Measurements from ENCODE around the gene DHRS1.
"Not testable (repeated sequence)": the region's sequence is repeated elsewhere in the genome, so short reads cannot be mapped to it uniquely, and the experiment has no call there.

Gene DHRS1

DNA sequence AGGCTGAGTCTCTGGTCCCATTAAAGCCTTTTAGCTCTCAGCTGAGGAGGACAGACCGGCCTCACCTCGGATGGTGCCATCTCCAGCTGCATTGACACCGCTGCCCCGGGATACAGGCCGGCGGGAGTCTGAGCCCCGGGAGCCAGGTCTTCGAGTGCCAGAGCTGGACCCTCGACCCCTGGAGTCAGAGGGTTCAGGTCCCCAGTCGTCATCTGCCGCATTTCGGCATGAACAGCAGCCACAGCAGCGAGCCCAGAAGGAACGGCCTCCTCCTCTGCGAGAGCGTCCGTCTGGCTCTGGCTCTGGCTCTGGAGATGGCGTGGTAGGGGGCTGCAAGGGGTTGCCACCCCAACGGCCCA, 37.6 kb downstream of the DHRS1 start:
- DNase-seq = no peak

DNA sequence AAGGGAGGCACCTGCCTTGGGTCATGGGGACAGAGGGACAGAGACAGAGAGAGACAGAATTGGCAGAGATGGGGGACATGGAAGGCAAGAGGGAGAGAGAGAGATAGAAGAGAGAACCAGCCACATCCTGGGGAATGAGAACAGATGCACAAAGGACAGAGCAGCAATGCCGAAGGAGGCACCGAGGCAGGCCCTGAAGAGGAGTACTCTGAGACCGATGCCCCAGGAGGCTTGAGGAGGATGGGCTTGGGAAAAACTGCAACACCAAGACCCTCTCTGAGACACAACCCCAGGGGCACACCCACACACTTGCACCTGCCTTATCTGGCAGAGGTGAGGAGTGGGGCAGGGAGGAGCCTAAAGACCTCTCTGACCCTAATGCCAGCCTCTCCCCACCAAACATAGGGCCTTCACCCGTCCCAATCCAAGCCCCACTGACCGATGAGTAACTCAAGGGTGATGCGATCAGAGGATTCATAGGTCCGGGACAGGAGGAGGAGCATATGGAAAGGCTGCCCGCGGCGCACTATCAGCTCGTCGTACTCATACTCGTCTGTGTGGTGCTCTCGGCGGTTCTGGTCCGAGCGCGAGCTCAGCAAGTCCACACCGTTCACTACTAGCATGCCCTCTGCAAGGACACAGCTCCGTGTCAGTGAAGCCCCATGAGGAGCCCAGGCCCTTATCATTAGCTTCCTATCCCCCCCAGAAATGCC, 38.2 kb downstream of the DHRS1 start:
- DNase-seq = no peak

DNA sequence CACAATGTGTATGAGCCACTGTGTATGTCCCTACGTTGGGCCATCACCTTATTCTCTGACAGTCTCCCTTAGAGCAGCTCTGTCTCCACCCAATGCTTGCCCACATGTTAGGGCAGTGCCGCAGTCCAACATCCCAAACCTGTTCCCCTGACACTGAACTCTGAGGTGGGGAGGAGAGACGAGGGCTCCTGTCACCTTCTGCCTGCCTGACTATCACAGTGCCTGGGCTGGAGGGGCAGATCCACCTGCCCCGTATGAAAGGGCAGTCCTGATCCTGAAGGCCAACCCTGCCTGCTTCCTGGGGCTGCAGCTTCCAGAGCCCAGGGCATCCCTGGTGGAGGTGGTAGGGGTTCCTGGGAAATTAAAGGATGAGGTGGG, 38.8 kb downstream of the DHRS1 start:
- DNase-seq = no peak

DNA sequence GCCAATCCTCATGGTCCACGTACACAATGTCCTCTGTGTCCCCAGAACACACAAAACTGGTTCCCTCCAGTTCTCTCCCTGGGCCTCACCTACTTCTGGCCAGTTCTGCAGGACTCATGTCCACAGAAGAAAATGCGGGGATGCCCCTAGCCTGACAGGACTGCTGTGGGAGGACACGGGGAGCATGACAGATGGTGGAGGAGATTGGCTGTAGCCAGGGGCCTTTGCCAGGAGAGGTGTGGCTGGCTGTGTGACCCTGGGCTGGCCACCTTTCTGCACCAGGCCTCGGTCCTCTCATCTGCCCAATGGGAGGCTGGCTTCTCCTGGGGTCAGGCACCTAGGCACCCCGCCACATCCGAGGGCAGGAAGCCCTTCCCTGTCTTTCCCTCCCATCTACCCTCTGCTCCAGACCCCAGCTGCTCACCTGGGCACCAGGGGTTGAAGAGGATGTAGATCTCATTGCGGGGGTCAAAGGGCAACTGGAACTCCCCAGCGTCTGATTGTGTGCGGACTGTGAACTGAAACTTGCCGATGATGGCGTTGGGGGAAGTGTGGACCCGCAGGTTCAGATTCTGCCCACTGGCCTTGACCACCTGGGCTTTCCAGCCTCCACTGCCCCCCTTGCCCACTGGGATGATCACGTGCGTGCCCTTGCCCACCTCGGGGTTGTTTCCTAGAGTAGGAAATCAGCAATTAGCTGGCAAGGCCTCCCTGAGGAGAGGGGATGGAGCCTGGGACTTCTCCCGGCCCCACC, 39.4 kb downstream of the DHRS1 start:
- DNase-seq = no peak

DNA sequence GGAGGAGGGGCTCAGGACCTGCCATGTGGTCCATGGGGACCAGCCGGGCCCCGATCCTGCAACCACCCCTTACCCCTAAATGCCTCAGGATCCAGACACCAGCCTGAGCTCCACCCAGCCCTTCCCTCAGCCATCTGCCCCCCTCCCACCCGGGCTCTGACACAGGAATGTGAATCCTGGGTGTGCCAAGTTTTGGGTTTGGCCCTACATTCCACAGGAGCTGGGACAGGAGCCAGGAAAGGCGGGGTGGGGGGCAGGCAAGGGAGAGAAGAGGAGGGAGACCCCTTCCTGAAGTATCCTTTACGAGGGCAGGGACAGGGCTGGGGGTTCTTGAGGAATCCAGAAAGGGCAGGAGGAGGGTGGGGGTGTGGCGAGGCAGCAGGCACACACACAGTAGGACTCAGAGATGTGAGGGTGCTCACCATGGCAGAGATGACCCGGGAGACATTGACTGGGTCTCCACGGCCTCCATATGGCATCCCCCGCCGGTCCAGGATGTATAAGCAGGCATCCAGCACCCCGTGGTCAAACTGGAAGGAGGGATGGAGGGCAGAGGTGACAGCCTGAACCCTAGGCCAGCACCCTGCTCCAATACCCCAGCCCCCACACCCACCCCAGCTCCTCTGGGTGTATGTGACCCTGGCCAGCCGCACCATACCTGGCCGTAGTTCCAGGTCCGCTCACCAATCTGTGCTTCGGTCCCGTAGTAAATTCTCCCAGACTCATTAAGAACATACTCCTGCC, 40.1 kb downstream of the DHRS1 start:
- no peak for DNase-seq

DNA sequence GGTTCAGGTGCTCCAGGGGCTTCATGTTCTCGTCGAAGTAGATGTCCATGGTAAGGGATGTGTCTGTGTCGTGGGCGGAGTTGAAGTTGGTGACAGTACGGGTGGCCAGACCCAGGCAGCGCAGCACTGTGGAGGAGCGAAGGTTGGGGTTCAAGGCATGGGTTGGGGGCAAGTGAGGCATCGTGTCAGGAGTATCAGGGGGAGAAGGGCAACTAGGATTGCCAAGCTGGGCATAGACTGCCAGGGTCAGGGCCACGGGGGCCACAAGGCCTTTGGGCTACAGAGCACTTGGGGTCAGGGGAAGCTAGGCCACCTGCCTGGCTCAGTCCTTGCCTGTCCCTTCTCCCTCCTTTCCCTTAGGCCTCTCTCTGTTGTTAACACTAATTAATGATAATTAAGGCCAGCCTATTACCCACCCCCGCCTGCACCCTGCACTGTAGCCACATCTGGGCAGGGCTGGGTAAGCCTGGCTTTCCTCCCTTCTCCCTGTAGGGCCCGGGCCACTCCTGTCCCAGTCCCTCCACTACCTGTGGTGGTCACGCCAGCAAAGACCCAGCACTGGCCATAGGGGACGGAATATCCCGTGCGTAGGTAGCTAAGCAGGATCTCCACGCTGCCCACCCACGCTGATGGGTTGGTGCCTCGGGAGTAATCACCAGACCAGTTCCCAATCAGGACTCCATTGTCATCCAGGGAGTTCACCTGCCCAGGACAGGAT, 40.9 kb downstream of the DHRS1 start:
- DNase-seq = no peak

DNA sequence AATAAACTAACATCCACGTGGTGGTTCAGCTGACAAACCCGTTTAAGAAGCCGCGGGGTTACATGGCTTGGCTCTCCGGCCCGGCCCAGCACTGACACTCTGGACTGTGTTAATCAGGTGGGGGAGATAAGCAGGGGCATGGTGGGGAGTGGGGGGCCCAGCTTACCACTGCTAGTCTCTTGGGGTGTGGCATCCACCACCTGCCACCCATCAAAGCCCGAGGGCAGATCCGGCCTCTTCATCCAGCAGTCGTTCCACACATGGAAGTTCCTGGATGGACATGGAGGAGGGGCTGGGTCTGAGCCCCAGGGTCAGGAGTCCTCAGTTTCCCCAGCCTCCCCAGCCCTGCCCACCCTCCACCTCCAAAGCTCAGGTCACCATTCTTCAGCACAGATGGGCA, 41.5 kb downstream of the DHRS1 start:
- DNase-seq = no peak

DNA sequence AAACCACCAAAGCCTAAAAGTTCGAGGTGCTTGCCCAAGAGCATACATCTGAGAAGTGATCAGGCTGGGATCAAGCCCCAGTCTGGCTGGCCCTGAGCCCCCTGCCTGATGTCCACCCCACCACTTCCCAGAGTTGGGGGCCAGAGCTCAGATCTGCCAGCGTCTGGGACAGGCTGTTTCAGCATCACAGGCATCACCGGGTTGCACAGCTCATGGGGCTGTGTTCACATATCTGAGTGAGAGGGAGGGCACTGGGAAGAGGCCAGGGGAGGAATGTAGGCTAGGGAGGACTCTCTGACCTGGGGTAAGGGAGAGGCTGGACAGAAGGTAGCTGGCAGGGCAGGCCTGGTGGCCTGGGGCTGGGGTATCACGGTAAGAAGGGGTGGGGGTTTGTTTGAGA, 42.6 kb downstream of the DHRS1 start:
- no peak for DNase-seq

DNA sequence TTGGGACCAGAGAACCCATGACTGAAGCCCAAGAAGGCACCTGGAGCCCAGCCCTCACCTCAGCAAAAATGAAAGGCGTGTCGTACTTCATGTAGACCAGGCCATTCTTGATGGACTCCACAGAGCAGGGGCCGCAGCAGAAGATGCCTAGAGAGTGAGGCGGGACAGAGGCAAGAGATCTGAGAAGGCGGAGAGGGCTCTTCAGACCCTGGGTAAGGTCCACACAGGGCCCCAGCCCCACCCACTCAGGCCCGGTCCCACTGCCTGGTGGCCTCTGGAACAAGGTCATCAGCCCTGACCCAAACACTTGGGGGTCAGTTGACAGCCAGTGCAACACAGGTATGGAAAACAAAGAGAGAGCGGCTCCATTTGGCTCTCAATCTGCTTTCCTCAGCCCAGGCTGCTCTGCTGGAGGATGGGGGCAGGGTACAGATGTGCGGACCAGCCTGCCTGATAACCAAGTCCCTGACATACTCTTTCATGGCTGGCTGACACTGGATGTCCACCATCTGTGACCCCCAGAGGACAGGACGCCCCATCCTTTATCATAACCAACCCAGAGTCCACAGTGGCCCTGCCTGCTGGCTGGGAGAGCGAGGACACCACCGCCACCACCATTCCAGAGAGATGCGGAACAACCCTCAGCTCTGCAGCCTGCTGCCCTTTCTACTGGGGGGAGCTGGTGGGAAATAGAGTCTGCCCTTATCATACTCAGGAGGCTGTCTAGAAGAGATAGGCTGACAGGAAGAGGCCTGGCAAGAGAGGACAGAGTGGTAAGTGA, 43.5 kb downstream of the DHRS1 start:
- no peak for DNase-seq

DNA sequence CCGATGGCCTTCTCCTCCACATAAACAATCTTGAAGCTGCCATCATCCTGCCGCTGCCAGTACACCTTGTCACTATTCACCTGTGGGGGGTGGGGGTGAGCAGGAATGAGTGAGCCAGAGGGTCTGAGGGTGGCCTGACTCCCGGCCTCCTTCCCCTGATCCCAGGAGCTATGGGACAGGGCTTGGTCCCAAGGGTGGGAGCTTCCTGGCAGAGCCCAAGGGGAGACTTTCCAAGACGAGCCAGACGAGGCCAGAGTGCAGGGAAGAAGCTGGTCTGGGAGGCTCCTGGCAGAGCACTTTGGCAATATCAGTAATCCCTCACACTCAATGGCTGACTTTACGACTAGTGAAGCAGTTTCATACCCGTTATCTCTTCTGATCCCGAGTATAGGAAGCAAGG, 44.1 kb downstream of the DHRS1 start:
- no peak for DNase-seq

DNA sequence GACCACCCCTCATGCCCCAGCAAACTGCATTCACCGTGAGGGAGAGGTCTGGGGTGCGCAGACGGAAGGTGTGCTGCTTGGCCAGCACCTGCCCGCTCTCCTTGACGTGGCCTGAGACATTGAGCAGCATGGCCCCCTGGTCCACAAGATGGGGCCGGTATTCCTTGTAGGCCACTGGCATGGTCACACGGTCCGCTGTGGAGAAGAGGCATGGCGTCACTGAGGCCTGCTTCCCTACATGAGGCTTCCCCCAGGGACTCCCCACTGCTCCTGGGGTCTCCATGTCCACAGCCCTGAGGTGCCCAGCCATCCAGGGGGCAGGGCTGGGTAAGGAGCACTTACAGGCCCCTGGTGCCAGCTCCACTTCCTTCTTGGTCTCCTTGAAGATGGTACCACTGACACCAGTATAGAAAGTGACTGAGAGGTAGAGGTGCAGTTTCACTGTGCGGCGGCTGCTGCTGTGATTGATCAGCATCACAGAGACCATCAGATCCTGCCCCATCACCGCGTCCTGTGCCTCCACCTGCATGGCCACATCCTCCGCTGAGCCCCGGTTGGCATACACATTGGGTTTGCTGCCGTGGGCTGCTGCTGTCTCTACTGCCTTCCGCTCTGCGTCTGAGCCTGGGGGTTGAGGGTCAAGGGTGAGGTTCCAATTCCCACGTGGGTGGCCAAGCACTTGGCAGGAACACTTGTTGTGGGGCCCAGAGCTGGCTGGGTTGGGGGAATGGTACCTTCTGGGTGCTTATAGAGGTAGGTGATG, 44.8 kb downstream of the DHRS1 start:
- DNase-seq = no peak

DNA sequence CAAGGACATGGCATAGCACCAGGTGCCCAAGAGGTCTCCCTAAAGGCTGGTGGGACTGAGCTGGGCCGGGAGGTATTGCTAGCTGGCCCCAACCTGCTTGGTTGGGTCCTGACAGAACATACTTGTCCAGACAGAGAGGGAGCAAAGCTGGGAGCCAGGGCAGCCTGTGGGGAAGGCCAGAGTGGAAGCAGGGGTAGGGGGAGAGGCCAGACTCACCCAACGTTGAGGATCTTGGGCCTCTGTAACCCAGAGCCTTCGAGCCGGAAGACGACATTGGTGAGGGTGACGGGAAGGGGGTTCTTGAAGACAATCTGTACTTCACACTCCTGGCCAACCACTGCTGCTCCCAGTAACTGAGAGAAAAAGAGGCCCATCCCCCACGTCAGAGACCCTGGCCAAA, 45.6 kb downstream of the DHRS1 start:
- DNase-seq = no peak

DNA sequence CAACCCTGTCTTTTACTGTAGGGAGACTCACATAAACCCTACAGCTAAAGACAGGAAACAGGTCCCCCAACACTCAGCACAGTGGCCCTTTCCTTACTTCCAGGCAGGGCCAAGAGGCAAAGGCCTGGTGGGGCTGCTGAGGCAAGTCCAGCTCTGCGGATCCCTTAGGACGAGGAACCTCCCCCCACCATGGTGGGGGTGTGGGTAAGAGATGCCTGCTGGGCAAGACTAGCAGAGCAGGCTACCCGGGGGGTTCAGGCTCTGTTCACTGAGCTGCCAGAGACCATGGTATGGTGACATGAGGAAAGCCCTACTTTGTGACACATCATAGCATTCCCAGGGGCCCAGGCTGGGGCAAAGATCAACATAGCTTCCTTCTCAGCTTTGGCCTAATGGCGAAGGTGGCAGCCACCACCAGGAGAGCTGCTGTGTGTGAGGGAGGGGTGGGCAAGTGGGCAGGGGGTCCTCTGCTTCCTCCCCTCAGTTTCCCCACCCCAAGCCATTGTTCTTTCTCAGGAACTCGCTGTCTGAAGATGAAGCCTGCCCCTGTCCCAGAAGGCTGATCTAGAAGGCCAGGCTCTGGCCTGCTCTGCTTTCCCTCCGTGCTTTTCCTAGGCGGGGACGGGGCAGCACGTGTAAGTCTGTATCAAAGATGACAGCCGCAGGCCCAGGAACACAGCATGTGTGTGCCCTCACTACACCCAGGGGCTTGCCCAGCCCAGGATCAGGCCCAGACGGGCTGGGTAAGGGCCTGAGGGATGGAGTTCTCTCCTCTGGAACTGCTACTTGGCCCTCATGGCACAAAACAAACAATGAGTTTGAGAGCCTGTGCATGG, 47.1 kb downstream of the DHRS1 start:
- DNase-seq = no peak

DNA sequence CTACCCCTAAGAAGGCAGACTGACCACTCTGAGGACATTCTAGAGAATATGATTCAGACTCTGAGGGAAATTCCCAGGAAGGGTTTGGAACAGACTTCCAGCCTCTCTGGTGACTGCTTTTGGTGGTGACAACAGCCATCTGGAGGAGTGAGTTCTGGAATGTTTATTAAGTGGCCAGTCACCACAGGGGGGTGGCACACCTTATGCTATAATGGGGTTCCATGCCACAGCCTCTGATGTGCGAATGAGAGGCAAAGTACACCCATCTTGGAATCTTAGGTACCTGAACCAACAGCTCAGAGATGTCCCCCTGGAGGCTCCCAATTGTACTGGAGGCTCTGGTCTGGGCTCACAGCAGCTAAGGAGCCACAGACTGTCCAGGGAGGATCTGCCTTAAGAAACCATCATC, 47.7 kb downstream of the DHRS1 start:
- DNase-seq = no peak

DNA sequence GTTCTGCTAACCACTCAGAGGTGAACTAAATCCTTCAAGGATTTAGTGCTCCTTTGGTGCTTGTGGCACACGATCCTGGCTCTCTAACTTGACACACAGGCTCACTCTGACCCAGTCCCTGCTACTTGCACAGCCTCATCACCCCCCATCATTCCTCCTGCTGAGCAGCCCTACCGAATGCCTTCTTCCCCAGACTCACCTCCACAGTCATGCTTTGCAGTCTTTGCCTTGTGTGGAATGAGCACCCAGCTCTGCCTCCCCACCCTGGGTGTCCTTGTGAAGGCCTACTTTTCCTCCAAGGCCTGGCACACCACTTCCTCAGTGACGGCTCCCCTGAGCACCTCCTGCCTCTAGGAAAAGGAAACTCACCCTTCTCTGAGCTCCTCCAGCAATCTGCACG, 49.2 kb downstream of the DHRS1 start:
- no peak for DNase-seq

DNA sequence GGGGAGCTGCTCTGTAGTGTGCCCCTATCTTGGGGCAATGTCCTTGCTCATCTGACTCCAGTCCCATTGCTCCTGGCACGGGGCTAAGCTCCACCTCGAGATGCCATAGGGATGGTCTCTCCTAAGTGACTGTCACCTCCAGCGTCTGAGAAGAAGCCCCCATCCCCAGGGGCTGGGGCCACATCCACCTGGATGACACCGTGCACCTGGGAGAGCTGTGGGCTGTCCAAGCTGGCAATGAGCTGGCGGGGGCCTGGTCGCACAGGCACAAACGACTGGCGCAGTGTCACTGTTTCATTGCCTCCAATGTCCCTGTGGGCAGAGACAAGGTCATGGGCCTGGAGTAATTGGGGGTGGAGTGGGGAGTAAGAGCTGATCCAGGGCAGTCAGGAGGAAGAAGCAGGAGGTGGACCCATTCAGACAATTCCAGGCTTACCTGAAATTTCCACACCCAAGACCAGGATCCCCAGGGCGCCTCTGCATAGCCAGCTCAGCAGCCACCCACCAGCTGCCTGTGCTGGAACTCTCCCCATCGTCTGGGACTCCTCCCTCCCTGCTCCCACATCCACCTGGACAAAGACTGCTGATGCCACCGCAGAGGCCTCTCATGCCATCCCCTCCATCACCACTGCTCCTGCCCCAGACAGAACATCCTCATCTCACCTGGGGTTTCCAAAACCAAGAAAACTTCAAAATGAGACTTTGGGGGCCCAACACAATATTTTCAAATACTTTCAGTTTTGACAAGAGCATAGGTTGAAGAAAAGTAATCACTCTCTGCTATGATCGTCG, 50.2 kb downstream of the DHRS1 start:
- peak; percentile 20 for DNase-seq

DNA sequence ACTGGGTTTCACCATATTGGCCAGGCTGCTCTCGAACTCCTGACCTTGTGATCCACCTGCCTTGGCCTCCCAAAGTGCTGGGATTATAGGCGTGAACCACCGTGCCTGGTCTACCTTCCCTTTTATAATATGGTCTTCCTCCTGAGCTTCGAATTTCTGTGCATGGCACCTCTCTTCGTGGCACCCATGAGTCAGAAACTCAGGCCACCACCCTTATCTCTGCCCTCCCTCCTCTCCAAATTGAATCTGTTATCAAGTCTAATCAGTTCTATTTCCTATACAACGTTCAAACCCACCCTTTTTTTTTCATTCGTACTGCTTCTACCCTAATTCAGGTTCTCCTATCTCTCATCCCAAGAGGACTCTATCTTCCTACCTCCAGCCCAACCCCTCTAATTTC, 52.2 kb downstream of the DHRS1 start:
- DNase-seq = no peak

DNA sequence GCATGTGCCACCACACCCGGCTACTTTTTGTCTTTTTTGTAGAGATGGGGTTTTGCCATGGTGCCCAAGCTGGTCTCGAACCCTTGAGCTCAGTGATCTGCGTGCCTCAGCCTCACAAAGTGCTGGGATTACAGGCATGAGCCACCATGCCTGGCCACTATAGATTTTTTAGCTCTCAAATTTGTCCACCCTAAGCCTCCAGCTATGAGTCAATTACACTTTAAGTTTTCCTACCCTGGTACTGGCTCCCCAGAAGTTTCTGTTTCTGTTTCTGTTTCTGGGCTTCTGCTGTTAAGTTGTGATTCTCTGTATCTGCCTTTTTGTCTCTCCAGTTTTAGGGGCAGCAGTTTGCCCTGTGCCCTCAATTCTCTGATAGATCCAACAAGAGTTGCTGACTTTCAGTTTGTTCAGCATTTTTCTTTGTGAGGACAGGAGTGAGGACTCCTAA, 52.8 kb downstream of the DHRS1 start:
- DNase-seq = no peak

DNA sequence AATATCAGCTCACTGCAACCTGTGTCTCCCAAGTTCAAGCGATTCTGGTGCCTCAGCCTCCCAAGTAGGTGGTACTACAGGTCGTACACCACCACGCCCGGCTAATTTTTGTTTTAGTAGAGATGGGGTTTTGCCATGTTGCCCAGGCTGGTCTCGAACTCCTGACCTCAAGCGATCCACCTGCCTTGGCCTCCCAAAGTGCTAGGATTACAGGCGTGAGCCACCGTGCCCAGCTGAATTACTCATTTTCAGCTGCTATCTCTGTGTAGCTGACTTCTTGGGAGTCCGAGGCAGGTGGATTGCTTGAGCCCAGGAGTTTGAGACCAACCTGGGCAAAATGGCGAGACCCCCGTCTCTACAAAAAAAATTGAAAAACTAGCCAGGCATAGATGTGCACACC, 54.2 kb downstream of the DHRS1 start:
- DNase-seq = not testable (repeated sequence)

DNA sequence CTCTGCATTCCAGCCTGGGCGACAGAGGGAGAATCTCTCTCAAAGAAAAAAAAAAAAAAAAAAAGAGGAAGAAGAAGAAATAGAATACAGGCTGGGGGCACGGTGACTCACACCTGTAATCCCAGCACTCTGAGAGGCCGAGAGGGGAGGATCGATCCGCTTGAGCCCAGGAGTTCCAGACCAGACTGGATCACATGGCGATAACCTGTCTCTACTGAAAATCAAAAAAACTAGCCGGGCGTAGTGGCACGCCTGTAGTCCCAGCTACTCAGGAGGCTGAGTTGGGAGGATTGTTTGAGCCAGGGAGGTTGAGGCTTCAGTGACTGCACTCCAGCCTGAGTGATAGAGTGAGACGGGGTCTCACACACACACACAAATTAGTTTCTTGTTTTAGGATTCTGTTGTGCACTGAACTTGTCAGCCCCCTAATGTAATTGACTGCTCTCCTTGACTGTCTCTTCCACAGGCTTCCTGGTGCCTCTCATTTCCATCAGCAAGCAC, 56.2 kb downstream of the DHRS1 start:
- no peak for DNase-seq
